WTC11 (cell line): Measurements from ENCODE around the gene SLC13A5.

Experiments
- CREB1 ChIP-seq: sonication (generic); formaldehyde crosslinking; IDR thresholded peaks from 2 replicates; pipeline ENCODE4 v1.8.0; 2023; ENCODE audit warnings: mild to moderate bottlenecking, missing genetic modification reagents
- CTCF ChIP-seq: fragments of 200-600 bp; IDR thresholded peaks from 2 replicates; pipeline ENCODE4 v1.8.0; 2022; ENCODE audit warnings: antibody characterized with exemption
- ERG ChIP-seq: fragments of 250-450 bp; sonication (Bioruptor Pico); IDR thresholded peaks from 2 replicates; pipeline ENCODE4 v1.8.0; 2021; ENCODE audit warnings: mild to moderate bottlenecking
- TF ChIP-seq, protein P1 (sequence below): sonication (generic); formaldehyde crosslinking; IDR thresholded peaks from 2 replicates; pipeline ENCODE4 v1.8.0; 2022; ENCODE audit warnings: mild to moderate bottlenecking, missing genetic modification reagents

DNA sequence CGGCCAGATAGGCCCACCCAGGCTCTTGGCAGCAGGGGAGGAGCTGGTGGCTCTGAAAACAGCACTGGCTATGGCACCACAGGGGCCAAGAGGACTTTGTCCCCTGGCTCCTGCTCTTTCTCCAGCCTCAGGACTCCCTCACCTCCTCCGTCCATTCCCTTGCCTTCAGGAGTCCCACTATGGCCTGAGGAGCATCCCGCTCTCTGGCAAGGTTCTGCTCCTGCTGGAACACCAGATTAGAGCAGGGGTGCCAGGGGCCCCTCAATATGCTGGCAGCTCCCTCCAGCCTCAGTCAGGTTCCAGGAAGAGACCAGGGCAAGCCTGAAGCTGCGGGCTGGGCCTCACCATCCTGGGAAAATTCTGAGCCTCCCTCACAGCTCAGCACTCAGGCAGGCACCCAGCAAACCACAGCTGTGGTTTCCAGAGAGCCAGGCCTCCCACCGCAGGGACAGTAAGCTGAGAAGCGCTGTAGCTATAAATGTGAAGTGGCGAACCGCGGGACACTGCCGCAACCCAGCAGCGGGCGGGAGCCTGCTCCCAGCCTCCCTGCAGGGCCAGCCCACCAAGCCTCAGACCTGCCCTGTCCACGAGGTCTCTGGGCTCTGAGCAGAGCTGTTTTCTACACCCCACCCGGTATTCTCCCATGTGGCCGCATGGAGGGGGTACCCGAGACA is 35.9 kb downstream of the SLC13A5 start:
- no peak for TF ChIP-seq CTCF
- no peak for TF ChIP-seq CREB1 (CRISPR knock-in tag)
- TF ChIP-seq, protein P1, sequence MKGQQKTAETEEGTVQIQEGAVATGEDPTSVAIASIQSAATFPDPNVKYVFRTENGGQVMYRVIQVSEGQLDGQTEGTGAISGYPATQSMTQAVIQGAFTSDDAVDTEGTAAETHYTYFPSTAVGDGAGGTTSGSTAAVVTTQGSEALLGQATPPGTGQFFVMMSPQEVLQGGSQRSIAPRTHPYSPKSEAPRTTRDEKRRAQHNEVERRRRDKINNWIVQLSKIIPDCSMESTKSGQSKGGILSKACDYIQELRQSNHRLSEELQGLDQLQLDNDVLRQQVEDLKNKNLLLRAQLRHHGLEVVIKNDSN = no peak
- TF ChIP-seq ERG (CRISPR knock-in tag) = no peak
